GM21526 (cell line): ENCODE data around the gene RELN.
"Not testable (repeated sequence)": the region's sequence is repeated elsewhere in the genome, so short reads cannot be mapped to it uniquely, and the experiment has no call there.

Source experiments
- ATAC-seq: cut with Tn5 transposase; IDR thresholded peaks from one replicate; pipeline ENCODE4 v1.9.1; 2021; ENCODE audit warnings: moderate library complexity; ENCODE audit not compliant: unreplicated experiment, low FRiP score

The RELN gene

DNA sequence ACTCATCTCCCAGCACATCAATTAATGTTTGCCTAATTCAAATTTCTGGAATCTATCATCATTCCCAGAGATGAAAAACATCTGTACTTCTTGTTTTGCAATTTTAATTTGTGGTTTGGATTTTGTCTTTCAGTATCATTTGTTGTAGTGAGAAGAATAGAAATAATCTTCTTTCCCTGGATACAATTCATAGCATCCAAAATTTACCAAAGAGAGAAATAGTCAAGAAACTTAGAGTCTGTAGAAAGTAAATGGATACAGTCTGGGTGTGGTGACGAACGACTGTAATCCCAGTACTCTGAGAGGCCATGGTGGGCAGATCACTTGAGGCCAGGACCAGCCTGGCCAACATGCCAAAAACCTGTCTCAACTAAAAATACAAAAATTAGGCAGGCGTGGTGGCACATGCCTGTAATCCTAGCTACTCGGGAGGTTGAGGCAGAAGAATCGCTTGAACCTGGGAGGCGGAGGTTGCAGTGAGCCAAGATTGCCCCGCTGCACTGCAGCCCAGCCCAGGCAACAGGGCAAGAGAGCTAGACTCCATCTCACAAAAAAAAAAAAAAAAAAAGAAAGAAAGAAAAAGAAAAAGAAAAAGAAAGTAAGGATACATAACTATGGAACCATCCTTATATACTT, 193.0 kb downstream of the RELN start:
- ATAC-seq: no peak

DNA sequence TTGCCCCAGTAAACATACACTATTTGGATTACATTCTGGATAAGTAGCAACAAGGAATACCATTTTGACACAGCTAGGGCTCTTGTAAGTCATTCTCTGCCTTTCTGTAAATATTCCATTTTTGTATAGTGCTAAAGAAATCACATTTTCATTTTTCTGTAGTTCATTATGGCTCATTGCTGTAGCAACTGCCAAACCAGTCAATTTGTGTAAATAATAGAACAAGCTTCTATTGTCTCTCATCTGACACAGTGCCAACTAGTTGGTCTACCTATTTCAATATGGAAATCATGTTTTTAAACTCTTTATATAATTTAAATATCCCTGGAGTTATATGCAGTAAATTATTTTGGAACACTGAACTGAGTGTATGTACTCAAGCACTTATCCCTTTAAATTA, 193.7 kb downstream of the RELN start:
- ATAC-seq: no peak

DNA sequence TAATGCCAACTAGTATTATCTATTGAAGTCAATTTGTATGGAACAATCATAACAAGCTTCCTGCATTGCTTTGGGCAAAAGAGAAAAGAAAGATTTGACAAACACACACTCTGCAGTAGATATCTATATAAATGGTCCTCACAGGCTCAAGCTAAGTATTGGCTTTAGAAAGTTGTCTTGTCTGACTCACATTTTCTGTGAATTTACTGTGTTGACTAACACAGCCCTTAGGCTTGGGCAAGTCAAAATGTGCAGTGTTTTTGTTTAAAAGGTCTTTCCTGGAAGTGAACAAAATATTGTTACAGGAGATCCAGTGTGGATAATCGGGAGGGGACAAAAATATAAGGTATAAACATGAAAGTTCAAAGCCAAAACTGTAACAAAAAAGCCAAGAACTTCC, 194.4 kb downstream of the RELN start:
- ATAC-seq: no peak

DNA sequence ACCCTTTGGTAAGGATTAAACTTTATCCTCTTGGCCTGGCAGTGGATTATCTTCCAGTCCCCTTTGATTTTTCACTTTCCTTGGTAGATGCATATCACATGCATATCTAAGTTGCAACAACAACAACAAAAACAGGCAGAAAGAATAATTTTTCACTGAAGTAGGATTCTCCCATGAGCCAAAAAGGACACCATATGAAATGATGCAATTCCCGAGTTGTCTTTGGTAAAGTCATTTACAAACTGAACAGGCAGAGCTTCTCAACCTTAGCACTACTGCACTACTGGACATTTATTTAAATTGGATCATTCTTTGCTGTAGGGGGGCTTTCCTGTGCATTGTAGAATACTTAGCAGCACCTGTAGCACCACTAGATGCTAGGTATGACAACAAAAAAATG, 195.0 kb downstream of the RELN start:
- no peak for ATAC-seq

DNA sequence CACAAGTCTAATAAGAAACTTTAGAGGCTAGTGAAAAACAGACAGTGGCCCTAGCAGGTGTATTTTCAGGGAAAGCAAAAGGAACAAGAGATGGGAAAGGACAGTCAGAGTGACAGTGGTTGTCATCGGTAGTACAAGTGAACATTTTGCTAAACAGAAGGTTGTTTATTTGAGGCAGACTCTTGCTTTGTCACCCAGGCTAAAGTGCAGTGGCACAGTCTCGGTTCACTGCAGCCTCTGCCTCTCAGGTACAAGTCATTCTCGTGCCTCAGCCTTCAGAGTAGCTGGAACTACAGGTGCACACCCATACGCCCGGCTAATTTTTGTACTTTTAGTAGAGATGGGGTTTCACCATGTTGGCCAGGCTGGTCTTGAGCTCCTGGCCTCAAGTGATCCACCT, 195.8 kb downstream of the RELN start:
- no peak for ATAC-seq

DNA sequence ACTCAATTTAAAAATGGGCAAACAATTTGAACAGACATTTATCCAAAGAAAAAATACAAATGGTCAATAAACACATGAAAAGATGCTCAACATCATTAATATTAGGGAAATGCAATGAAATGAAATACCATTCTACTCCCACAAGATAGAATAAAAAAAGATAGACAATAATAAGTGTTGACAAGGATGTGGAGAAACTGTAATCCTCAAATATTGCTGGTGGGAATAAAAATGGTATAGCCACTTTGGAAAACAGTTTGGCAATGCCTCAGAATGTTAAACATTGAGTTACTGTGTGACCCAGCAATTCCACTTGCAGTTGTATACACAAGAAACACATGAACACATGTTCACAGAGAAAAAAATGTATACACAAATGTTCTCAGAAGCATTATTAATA, 197.6 kb downstream of the RELN start:
- ATAC-seq: no peak

DNA sequence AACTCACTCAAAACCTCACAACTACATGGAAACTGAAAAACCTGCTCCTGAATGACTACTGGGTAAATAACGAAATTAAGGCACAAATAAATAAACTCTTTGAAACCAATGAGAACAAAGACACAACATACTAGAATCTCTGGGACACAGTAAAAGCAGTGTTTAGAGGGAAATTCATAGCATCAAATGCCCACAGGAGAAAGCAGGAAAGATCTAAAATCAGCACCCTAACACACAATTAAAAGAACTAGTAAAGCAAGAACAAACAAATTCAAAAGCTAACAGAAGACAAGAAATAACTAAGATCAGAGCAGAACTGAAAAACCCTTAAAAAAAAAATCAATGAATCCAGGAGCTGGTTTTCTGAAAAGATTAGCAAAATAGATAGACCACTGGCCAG, 202.4 kb downstream of the RELN start:
- ATAC-seq: not testable (repeated sequence)

DNA sequence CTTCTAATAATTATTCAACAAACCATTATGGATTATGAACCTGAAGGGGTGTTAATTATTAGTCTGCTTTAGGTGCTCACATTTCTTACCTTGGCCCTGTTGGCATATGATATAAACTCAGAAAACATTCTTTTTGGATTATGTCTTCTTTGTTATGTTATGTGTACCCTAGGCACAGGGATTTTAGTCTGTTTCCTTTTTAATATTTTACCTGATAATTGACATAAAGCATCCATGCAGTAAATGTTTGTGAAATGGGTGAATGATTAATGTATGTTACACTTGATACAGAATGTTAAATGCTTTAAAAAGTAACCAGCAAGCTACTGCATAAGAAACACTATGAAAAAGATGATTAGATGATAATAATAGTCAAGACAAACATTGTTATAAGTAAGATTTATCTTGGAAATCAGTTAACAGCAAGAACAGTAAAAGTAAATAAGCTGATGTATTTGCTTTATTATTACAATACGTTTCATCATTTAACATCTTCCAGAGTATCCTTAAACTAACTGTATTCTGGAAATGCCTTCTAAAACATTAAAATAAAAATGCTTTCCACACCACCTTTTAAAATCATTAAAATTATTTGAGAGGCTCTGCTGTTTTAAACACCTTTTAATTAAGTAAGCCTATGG, 204.7 kb downstream of the RELN start:
- no peak for ATAC-seq

DNA sequence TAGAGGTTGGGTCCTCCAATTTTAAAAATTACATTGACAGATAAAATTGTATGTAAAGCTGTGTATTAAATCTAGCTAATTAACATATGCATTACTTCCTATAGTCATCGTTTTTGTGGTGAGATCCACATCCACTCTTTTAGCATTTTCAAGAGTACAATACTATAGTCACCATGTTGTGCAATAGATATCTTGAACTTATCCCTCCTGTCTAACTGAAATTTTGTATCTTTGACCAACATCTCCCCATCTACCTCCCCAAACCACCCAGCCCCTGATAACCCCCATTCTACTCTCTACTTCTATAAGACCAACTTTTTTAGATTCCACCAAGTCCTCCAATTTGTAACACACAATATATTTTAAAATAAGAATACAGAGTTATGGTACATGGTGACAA, 208.0 kb downstream of the RELN start:
- no peak for ATAC-seq

DNA sequence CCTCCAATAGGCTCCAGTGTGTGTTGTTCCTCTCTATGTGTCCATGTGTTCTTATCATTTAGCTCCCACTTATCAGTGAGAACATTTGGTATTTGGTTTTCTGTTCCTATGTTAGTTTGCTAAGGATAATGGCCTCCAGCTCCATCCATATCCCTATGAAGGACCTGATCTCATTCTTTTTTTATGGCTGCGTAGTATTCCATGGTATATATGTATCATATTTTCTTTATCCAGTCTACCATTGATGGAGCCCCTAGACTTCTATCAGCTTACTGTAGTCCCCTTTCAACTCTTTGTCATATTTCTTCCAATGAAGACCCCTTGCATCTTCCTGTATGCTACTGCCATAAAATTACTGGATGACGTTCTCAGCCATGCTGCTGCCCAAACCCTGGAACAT, 208.9 kb downstream of the RELN start:
- not testable (repeated sequence) for ATAC-seq

DNA sequence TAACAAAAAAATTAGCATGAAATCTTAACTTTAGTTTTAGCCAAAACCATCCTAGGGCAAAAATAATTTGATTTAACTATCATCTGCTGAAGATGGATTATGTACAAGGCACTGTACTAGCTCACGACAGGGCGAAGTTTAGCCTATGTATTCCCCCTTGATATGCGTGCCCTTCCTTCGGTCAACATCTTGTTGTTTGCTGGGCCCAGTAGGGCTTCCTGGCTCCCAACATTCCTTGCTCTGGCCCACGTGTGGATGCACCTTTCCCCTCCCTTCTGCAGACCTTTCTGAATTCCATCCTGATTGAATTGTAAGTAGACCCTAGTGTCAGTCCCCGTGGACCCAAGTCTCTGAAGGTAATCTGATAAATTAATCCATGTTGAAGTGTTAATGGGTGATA, 212.0 kb downstream of the RELN start:
- no peak for ATAC-seq

DNA sequence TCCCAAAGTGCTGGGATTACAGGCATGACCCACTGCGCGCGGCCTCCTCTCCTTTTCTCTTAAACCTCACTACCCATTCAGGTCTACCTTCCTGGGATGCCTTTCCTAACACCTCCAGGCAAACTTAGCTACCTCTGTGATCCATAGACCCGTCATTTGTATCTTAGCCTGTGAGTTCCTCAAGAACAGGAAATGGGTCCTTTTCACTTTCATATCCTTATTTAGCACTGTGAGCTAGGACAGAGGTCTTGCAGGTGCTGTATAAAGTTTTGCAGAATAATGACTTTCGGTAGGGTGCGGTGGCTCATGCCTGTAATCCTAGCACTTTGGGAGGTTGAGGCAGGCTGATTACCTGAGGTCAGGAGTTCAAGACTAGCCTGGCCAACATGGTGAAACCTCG, 215.7 kb downstream of the RELN start:
- no peak for ATAC-seq

DNA sequence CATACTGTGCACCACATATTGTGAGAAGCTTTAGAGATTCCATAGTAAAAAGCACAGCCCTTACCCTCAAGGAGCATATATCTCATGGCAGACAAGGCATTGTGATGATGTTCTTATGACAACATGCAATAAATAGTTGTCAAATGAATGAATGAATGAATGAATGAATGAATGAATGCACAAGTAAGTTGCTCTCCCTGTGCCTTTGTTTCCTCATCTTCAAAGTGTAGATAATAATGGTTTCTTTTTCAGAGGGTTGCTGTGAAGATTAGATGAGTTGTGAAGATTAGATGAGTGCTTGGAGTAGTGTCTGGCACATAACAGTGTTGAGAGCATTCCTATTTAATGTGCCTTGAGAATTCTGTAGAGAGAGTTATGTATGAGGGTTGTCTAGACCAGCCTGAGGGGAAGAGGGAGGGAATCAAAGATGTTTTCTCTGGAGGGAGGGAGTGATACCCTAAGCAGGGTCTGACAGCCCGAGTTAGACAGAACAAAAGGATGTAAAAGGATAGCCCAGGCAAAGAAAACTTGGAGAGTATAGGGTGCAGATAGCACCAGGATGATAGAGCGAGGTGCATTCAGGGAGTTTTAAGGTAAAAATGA, 217.2 kb downstream of the RELN start:
- no peak for ATAC-seq

DNA sequence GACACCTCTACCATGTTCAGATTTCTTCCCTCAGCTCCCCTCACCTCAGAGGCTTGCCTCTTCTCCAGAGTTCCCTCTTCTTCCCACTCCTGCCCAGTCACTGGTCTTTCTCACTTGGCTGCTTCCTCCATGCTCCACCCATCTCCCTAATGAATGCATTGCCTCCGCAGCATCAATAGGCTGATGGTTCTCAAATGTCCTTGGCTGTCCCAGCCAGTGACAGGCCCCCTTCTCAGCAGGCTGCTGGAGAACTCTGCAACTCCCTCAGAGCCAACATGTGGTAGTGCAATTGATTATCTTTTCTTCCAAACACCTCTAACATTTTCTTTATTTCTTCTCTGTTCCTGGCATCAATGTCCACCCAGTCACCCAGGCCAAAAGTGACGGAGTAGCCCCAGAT, 218.2 kb downstream of the RELN start:
- ATAC-seq: no peak

DNA sequence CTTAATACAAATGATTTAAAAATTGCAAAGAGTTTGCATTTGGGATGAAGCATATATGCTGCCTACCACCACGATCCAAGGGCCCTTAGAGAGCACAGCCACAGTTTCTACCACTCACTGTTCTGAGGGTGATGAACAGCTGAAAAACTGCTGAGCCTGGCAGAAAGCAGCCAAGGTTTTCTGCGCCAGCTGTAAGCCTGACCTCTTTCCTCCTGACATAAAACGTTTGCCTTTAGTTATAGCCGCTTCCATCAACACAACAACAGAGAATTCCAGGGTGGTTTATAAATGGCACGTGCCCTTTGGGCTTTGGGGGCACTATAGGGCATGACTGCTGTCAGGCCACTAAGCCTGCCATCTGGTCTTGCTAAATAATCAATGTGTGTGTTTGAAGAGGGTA, 222.8 kb downstream of the RELN start:
- ATAC-seq: no peak

DNA sequence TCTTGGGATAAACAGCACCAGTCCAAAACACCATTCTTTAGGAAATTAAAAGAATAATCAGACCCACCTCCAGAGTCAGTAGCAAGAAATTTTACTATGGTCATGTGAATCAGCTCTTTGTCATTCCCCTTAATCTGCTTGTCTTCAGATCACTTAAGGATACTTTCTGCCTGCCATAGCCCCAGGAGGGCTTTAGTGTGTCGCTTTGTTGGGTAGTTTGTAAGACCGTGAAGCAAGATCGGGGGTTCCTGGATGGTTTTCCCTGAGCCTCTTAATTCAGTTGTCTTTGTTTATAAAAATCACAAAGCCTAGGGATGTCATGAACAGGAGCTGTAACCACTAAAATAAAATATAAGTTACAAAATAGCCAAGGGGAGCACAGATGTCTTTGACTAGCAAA, 223.6 kb downstream of the RELN start:
- no peak for ATAC-seq

DNA sequence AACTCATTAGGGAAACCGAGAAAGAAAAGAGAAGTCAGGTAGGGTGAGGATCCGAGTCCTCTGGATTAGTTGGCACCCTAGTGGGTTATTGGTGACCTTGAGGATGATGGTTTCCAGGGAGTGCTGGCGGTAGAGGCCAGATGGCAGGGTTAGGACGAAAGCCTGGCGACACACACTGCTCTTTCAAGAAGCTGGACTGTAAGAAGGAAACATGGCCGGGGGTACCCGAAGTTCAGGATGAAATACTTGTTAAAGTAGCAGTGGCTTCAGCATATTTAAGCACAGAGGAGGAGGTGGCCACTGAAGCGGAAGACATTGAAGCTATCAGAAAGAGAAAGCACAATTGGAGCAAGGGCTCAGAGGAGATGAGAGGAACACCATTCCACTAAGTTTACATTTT, 224.6 kb downstream of the RELN start:
- no peak for ATAC-seq

DNA sequence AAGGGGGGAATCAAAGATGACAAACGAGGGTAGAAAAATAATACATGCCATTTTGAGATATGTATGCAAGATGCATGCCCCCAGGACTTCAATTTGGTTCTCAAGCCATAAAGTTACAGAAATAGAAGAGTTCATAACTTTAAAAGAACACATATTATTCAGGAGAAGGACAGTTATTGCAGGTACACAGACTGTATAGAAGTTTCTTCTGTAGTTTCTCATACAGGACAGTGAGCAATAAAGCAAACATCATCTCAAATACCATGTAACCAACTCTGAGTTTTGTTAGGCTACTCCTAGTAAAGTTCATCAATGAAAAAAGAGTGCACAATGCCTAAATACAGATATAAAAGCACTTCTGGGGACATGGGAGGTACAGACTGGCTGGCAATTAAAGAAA, 226.6 kb downstream of the RELN start:
- no peak for ATAC-seq

DNA sequence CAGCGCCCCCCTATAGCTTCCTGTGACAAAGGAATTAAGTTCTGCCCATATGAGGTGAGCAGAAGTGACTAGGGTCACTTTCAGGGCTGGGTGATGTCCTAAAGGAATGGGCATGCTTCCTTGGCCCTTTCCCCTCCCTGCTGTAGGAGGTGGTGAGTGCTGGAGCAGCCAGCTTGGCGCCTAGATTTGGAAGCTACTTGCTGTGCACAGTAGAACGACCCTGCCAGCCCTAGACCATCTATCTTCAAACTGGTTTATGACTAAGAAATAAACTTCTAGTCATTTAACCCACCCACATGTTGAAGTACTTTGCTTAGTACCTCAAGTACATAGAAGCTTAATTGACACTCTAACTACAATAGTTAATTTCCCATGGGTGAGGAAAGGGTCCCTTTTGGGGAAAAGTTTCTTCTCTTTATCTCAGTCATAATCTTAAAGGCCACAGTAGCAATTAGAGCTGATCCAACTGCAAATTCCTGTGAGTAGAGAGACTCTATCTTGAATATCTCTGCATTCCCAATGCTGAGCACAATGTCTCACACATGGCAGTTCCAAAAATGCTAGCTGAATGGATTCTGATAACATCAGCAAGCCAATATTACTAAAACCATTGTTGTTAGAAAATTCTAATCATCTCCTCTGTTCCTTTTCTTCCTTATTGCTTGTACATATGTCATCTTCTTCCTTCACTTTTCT, 227.2 kb downstream of the RELN start:
- no peak for ATAC-seq

DNA sequence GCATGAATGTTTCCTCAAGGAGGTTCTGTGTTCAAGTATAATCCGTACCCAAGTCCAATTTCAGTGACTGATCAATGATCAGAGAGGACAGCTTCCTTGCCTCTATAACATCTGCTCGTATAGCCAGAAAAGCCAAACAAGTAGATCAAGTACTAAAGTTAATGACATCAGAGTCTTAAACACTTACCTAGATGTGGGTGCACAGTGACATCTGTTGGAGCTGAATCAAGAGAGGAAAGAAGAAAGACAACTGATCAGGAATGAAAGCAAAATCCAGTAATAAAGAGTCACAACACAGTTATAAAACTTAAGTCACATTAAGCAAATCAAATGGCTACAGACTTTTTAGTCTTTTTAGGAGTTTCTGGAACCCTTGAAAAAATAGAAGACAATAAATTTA, 236.5 kb downstream of the RELN start:
- ATAC-seq: no peak

DNA sequence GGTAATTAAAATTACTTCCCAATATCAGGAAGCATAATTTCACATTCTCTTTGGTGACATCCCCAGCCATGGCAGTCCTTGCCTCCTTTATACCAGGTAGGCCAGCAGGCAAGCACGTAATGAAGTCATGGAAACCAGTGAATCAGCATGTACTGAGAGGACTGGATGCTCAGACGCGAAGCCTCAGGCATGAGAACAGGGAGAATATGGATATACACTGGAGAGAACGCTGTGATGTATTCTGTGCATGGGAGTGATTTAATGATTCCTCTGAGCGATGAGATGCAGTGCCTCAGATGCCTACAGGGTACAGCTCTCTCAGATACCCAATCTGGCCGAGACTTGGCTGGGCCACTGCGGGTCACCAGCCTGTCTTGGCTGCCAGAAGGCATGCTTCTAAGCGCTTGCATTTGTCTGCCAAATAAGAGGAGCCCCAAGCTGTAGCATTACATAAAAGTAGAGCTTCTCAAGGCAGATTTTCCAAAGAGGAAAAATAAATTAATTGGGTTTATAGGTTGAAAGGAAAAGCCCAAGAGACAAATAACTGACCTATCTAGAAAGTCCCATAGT, 238.1 kb downstream of the RELN start:
- ATAC-seq: no peak
